Peyer's patch (tissue), 4 donors: ENCODE measurements around the gene VWA7.

ENCODE experiments used
- POLR2A ChIP-seq, 2 donors: fragments of 450-650 bp; IDR thresholded peaks; one replicate each; pipeline ENCODE4 v1.5.1; 2017; ENCODE audit warnings: antibody characterized with exemption in 2 of 2, mild to moderate bottlenecking in 2 of 2, moderate library complexity in 2 of 2
- TF ChIP-seq, protein P1 (sequence below), 6 experiments: fragments of 450-650 bp in 4 of 6; fragments of 200-600 bp in 2 of 6; sonication (generic) in 1 of 6; IDR thresholded peaks; one replicate each; pipeline ENCODE4 v1.5.1; 2017 to 2019; ENCODE audit warnings: antibody characterized with exemption in 6 of 6, mild to moderate bottlenecking in 3 of 6, moderate library complexity in 1 of 6

- TF ChIP-seq POLR2A (IDR thresholded peaks at IDR 0.05) = no peak
- TF ChIP-seq, protein P1, sequence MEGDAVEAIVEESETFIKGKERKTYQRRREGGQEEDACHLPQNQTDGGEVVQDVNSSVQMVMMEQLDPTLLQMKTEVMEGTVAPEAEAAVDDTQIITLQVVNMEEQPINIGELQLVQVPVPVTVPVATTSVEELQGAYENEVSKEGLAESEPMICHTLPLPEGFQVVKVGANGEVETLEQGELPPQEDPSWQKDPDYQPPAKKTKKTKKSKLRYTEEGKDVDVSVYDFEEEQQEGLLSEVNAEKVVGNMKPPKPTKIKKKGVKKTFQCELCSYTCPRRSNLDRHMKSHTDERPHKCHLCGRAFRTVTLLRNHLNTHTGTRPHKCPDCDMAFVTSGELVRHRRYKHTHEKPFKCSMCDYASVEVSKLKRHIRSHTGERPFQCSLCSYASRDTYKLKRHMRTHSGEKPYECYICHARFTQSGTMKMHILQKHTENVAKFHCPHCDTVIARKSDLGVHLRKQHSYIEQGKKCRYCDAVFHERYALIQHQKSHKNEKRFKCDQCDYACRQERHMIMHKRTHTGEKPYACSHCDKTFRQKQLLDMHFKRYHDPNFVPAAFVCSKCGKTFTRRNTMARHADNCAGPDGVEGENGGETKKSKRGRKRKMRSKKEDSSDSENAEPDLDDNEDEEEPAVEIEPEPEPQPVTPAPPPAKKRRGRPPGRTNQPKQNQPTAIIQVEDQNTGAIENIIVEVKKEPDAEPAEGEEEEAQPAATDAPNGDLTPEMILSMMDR (IDR thresholded peaks at IDR 0.05) = no peak
Measured at GRCh38 chr6:31784098-31784925, 7.2 kb upstream of the VWA7 start.
